ENCODE measurements around the gene TCP1.

DNA sequence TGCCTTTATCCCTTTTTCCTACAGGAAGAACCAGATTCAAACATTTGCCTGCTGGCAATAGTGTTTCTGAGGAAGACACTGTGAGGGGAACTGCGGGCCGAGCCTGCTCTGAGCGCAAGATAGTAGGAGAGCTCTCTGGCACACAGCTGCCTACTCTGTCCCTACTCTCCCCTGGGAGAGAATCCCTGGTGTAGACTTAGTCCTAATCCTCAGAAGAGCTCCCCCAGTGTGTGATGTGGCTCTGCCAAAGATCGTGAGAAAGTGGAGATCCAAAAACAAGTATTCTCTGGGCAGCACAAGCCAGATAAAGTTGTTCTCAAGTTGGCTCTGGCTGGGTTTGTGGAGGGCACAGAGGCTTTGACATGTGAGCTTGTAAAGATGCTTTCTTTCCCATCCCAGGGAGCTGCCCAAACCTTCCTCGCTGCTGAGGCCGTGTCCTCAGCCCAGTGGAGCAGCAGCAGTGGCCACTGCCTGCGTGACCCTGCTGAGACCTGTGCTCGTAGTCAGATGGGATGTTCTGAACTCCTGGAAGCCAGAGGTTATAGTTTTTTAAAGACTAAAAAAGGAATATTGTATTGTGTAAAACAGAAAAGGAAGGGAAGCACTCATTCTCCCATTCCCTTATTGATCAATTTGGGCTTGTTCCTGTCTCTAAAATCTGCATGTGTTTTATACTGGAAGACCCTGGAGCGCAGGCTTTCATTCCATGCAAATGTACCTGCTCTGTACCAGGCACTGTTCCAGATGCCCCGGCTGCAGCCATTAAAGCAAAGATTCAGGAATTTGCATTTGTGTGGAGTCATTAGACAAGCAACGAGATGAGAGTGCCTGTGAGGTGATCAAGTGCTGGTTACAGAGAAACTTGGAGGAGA lies 41.3 kb upstream of the TCP1 start:
- TF ChIP-seq, protein P1, sequence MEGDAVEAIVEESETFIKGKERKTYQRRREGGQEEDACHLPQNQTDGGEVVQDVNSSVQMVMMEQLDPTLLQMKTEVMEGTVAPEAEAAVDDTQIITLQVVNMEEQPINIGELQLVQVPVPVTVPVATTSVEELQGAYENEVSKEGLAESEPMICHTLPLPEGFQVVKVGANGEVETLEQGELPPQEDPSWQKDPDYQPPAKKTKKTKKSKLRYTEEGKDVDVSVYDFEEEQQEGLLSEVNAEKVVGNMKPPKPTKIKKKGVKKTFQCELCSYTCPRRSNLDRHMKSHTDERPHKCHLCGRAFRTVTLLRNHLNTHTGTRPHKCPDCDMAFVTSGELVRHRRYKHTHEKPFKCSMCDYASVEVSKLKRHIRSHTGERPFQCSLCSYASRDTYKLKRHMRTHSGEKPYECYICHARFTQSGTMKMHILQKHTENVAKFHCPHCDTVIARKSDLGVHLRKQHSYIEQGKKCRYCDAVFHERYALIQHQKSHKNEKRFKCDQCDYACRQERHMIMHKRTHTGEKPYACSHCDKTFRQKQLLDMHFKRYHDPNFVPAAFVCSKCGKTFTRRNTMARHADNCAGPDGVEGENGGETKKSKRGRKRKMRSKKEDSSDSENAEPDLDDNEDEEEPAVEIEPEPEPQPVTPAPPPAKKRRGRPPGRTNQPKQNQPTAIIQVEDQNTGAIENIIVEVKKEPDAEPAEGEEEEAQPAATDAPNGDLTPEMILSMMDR (IDR thresholded peaks at IDR 0.05 in 8 of 11, conservative IDR thresholded peaks at IDR 0.05 in 3 of 11) = no peak
- no peak for TF ChIP-seq POLR2A (IDR thresholded peaks at IDR 0.05)
